Ishikawa (cell line): ENCODE results near the gene BAG1.
A peak's percentile ranks its signal among the peaks of the same experiment; 100 is the strongest.

Experiments used
- CEBPB ChIP-seq: IDR thresholded peaks from 2 replicates; pipeline ENCODE4 v1.6.1; 2012
- CREB1 ChIP-seq: IDR thresholded peaks from 2 replicates; pipeline ENCODE4 v1.6.1; 2012; ENCODE audit warnings: low read depth
- EGR1 ChIP-seq: IDR thresholded peaks from 2 replicates; pipeline ENCODE4 v1.6.1; 2012
- EP300 ChIP-seq: IDR thresholded peaks from 2 replicates; pipeline ENCODE4 v1.6.1; 2012; ENCODE audit warnings: borderline replicate concordance
- FOXM1 ChIP-seq: IDR thresholded peaks from 2 replicates; pipeline ENCODE4 v1.6.1; 2012; ENCODE audit warnings: low read depth, borderline replicate concordance
- NFIC ChIP-seq: IDR thresholded peaks from 2 replicates; pipeline ENCODE4 v1.6.1; 2012
- RAD21 ChIP-seq: IDR thresholded peaks from 2 replicates; pipeline ENCODE4 v1.6.1; 2012; ENCODE audit warnings: low read depth
- TAF1 ChIP-seq: IDR thresholded peaks from 2 replicates; pipeline ENCODE4 v1.6.1; 2012; ENCODE audit warnings: low read depth, mild to moderate bottlenecking
- TCF12 ChIP-seq: IDR thresholded peaks from 2 replicates; pipeline ENCODE4 v1.6.1; 2012; ENCODE audit warnings: low read depth
- TEAD4 ChIP-seq: IDR thresholded peaks from 2 replicates; pipeline ENCODE4 v1.6.1; 2012
- YY1 ChIP-seq: IDR thresholded peaks from 2 replicates; pipeline ENCODE4 v1.6.1; 2012; ENCODE audit warnings: low read depth
- ZBTB7A ChIP-seq: IDR thresholded peaks from 2 replicates; pipeline ENCODE4 v1.6.1; 2012; ENCODE audit warnings: low read depth
- TF ChIP-seq, protein P1 (sequence below): IDR thresholded peaks from 2 replicates; pipeline ENCODE4 v1.6.1; 2012
- TF ChIP-seq, protein P2 (sequence below): IDR thresholded peaks from 2 replicates; pipeline ENCODE4 v1.6.1; 2012
- TF ChIP-seq, protein P3 (sequence below): IDR thresholded peaks from 2 replicates; pipeline ENCODE4 v1.6.1; 2012; ENCODE audit warnings: low read depth, mild to moderate bottlenecking

The BAG1 gene

DNA sequence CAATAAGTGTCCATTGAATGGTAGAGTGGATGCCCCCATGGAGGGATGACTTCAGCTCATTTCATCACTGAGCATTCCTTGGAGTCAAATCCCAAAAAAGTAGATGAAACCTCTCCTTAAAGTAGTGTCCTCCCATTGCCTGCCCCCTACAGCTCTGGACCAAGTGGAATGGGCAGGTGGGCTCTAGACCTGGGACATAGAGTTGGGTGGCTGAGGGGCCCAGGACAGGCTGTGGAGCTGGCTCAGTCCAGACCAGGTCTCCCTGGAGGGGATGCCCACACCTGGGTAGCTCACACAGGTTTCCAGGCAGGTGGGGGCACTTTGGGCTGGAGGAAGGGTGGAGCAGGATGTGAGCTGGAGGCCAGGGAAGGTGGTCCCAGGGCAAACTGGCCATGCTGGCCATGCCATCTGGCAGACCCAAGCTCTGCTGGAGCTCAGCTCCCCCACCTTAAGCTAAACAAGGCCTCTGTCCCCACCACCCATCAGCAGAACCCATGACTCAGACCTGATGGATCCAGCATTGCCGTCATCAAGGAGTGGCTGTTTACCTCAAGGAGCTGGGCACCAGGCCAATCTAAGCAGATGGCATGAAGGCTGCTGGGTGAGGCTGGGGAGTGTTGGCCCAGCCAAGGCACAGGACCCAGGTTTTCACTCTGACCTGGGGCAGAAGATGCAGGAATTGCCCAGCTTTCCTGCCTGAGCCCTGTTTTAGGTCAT is 30.7 kb downstream of the BAG1 start:
- TF ChIP-seq TCF12 (peak; percentile 81), CEBPB (no peak), FOXM1 (no peak), TEAD4 (0 out of 2 replicates have a peak, but pooled peaks have one; percentile 36), ZBTB7A (no peak), TAF1 (no peak), CREB1 (no peak), YY1 (no peak), EP300 (peak; percentile 82), NFIC (peak; percentile 92)
- TF ChIP-seq, protein P1, sequence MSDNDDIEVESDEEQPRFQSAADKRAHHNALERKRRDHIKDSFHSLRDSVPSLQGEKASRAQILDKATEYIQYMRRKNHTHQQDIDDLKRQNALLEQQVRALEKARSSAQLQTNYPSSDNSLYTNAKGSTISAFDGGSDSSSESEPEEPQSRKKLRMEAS: peak; percentile 28; the same call in 1 of the 2 replicates
- TF ChIP-seq, protein P2, sequence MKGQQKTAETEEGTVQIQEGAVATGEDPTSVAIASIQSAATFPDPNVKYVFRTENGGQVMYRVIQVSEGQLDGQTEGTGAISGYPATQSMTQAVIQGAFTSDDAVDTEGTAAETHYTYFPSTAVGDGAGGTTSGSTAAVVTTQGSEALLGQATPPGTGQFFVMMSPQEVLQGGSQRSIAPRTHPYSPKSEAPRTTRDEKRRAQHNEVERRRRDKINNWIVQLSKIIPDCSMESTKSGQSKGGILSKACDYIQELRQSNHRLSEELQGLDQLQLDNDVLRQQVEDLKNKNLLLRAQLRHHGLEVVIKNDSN: 0 out of 2 replicates have a peak, but pooled peaks have one; percentile 8

DNA sequence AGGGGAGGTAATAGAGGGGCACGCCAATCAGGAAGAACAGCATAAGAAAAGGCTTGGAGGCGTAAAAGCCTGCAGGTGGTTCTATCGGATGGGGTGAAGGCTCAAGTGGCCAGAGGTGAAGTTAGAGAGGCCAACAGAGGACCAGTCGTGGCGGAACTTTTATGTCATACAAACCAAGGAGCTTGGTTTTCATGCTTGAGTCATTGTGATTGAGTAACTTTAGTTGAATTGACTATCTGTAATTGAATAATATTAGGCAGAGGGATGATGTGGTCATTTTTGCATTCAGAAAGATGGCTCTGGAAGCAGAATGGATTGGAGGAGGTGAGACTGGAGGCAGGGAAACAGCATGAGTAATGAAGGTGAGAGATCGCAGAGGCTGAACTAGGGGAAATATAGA is 31.7 kb downstream of the BAG1 start:
- TF ChIP-seq ZBTB7A (no peak), RAD21 (no peak), TCF12 (no peak), TEAD4 (no peak), YY1 (no peak)
- TF ChIP-seq, protein P3, sequence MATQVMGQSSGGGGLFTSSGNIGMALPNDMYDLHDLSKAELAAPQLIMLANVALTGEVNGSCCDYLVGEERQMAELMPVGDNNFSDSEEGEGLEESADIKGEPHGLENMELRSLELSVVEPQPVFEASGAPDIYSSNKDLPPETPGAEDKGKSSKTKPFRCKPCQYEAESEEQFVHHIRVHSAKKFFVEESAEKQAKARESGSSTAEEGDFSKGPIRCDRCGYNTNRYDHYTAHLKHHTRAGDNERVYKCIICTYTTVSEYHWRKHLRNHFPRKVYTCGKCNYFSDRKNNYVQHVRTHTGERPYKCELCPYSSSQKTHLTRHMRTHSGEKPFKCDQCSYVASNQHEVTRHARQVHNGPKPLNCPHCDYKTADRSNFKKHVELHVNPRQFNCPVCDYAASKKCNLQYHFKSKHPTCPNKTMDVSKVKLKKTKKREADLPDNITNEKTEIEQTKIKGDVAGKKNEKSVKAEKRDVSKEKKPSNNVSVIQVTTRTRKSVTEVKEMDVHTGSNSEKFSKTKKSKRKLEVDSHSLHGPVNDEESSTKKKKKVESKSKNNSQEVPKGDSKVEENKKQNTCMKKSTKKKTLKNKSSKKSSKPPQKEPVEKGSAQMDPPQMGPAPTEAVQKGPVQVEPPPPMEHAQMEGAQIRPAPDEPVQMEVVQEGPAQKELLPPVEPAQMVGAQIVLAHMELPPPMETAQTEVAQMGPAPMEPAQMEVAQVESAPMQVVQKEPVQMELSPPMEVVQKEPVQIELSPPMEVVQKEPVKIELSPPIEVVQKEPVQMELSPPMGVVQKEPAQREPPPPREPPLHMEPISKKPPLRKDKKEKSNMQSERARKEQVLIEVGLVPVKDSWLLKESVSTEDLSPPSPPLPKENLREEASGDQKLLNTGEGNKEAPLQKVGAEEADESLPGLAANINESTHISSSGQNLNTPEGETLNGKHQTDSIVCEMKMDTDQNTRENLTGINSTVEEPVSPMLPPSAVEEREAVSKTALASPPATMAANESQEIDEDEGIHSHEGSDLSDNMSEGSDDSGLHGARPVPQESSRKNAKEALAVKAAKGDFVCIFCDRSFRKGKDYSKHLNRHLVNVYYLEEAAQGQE: no peak

- TF ChIP-seq TEAD4 (no peak), CEBPB (no peak), FOXM1 (no peak), NFIC (no peak), EGR1 (no peak), TCF12 (no peak), YY1 (no peak), TAF1 (no peak), EP300 (no peak), RAD21 (no peak), ZBTB7A (no peak), CREB1 (no peak)
- TF ChIP-seq, protein P1: no peak
- TF ChIP-seq, protein P3: no peak
- TF ChIP-seq, protein P2: no peak
Observed at GRCh38 chr9:33231623-33231942, 32.9 kb downstream of the BAG1 start.

DNA sequence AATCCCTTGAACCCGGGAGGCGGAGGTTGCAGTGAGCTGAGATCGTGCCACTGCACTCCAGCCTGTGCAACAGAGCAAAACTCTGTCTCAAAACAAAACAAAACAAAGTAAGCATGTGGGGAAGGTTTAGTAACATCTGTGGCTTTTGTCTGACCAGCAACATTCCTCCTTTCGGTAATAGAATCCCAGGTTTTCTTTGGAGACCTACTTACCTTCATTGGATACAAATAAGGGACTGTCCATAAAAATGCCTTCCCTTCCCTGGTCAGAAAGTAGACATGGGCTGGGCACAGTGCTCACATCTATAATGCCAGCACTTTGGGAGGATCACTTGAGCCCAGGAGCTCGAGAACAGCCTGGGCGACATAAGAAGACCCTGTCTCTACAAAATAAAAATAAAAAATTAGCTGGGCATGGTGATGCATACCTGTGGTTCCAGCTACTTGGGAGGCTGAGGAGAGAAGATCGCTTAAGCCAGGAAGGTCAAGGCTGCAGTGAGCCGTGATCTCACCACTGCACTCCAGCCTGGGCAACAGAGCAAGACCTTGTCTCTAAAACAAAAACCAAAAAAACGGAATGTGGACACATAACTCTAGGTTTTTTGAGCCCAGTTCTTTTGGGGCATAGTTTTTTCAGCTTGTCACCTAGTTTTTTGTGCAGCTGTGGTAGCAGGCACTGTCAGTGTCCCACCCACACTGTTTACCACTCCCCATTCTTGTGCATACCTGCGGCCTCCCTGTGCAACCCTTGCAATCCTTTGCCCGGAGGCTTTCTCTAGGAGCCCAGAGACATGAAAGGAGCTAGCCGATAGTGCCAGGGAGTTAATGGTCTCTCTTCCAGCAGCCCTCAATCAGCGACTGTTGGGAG is 33.5 kb downstream of the BAG1 start:
- TF ChIP-seq, protein P2: no peak
- TF ChIP-seq CEBPB: no peak
- TF ChIP-seq, protein P1: no peak
- no peak for TF ChIP-seq CREB1
- no peak for TF ChIP-seq TAF1
- TF ChIP-seq YY1: no peak
- TF ChIP-seq EP300: no peak
- no peak for TF ChIP-seq TCF12
- TF ChIP-seq EGR1: no peak
